Pons (tissue), 1 donor: ENCODE measurements around the gene AMOTL1.
A peak's percentile ranks its signal among the peaks of the same experiment; 100 is the strongest.
"Not testable (repeated sequence)": the region's sequence is repeated elsewhere in the genome, so short reads cannot be mapped to it uniquely, and the experiment has no call there.

Source experiments
- DNase-seq: peaks from one replicate; pipeline ENCODE4 v3.0.0-alpha.2; 2016; ENCODE audit warnings: low spot score

Gene AMOTL1

GRCh38 chr11:94883878-94884277 is 115.7 kb downstream of the AMOTL1 start:
- DNase-seq, result no peak

DNA sequence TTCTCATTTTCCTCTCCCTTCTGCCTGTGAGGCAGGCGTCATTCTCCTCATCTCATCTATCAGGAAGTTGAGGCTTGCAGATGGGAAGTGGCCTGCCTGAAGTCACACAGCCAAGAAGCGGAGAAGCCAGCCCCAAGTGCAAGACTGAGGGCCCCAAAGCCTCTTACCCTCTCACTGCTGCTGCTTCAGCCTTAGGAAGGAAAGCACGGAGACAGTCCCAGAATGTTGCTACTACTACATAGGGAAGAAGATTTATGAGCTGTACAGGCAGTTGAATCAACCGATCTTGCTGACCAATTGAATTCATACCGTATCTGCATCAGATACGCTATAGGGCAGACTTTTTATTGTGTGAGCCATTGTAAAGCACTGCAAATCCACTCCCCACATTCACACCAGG is 116.2 kb downstream of the AMOTL1 start:
- DNase-seq, result no peak

- DNase-seq, result no peak
Observed at GRCh38 chr11:94885133-94885532, 117.0 kb downstream of the AMOTL1 start.

DNA sequence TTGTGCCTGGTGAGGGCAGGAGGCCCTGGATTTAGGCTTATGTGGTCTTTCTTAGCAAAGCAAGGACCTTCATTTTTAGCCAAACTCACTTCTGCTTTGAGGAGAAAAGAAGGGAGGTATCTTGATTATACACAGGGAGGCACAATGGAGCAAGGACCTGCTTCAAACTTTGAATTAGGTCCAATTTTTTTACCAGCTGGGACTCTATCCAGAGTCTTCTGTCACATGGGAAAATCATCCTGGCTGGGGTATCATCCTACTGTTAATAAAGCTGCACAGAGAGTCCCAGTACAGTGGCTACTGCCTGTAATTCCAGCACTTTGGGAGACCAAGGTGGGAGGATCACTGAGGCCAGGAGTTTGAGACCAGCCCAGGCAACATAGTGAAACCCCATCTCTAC is 117.4 kb downstream of the AMOTL1 start:
- DNase-seq, result no peak

- DNase-seq, result no peak
Observed at GRCh38 chr11:94888204-94888603, 120.0 kb downstream of the AMOTL1 start.

DNA sequence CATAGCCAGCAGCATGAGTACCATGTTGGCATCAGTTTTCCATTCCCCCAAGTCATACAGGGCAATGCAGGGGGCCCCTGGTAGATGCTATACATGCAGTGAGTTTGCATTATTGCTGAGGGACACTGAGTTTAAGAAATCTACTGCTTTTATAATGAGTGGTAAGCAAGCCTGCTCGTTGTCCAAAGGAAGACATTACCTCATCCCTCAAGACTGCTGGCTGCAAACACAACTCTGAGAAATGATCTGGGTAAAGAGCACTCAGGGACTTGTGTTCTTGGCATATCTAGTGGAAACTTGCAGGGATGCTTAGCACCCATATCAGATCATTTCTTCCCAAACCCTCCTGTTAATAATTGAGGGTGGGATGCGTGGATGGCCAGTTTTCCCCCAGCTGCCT is 127.3 kb downstream of the AMOTL1 start:
- no peak for DNase-seq

DNA sequence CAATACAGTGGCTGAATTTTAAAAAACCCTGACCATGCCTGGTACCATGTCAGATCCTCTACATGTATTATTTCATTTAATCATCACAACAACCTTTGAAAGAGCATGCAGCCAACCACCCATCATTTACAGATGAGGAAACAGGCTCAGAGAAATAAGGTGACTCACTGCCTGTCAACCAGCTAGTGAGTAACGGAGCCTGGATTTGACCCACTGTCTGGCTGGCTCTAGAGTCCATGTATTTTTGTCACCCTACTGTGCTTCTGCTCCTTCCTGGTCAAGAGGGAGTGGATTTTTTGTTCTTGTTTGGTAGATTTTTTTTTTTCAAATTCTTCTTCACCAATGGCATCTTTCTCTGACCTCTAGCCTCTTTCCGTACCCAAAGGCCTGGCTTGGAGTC is 127.8 kb downstream of the AMOTL1 start:
- no peak for DNase-seq

DNA sequence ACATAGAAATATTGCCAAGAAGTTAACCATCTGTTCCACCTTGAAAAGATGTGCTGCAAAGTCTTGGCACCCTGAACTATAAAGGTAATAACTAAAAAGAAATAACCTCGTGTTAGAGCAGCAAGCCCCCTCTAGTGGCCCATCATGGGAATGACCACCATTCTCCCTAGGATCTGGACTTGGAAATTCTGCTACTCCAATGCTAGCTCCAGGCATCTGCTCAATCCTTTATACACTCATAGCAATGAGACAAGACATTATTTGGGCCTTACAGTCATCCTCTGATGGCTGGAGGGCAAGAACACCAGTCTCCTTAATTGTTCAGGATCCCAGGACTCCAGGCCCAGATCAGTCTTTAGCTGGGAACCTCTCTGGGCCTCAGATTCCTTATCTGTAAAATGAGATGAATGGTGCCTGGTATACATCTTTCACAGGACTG is 129.2 kb downstream of the AMOTL1 start:
- DNase-seq, result peak; percentile 61

DNA sequence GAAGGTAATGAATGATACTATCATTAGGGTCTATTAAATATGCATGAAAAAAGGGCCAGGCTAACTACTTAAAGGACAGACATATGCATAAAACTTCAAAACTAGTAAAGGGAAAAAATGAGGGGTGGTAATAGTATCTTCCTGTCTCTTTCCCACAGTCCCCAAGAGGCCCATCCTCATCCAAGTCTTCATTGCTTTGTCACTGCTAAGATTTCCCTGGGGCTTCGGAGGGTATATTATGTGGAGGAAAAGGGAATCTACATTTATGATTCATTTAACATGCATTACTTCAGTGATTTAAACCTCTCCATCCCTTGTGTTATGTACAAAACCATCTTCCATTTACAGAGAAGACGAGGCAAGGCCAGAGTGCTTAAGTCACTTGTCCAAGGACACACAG is 139.1 kb downstream of the AMOTL1 start:
- no peak for DNase-seq

GRCh38 chr11:94909371-94909820 is 141.2 kb downstream of the AMOTL1 start:
- DNase-seq, result no peak

- no peak for DNase-seq
Observed at GRCh38 chr11:94910270-94910669, 142.1 kb downstream of the AMOTL1 start.

- no peak for DNase-seq
Observed at GRCh38 chr11:94910779-94911178, 142.6 kb downstream of the AMOTL1 start.

GRCh38 chr11:94912806-94913205 is 144.7 kb downstream of the AMOTL1 start:
- no peak for DNase-seq

- DNase-seq, result not testable (repeated sequence)
Observed at GRCh38 chr11:94913718-94914394, 145.7 kb downstream of the AMOTL1 start.

DNA sequence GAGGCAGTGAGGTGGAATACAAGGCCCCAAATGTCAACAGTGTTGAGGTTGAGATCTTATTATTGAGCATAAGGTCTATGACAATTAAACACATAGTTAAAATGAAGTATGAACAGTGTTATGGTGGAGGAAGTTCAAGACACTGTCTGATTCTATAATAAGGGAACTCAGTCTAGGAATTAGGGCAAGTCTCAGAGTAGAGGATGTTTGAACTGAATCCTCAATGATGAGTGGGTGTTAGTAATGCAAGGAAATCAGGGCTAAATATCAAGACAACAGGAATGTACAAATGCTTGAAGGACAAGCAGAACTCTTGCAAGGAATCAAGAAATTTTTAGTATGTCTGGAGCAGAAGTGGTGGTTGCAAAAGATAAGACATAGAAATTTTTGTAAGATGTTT is 152.2 kb downstream of the AMOTL1 start:
- no peak for DNase-seq

DNA sequence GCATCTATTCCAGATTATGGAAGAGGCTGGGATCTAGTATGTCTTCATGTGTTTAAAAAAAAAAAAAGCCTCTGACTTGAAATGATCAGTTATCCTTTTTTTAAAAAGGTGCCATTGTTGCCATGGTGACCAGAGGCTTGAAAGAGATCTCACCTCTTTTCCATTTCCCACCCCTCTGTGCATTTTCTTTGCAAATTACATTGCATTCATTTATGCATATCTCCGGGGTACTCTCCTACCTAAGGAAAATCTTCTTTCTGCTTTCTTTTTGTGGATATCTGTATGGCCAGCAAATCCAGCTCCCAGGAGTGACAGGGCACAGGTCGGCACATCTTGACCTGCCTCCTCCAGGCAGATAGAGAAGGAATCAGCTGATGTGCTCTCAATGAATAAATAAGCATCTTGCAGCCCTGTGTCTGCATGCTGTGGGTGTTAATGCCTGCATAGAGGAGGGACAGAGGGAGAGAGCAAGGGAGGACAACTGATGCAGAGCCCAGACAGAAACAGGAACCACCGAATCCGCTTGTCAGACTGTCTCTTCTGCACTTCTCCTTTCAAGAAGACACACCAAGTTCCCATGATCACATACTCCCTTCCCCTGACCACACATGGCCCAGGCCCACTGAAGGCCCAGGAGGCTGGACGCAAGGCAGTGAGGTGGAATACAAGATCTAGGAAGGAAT is 154.3 kb downstream of the AMOTL1 start:
- peak; percentile 79 for DNase-seq

- no peak for DNase-seq
Observed at GRCh38 chr11:94923004-94923334, 154.8 kb downstream of the AMOTL1 start.

- no peak for DNase-seq
Observed at GRCh38 chr11:94924171-94924572, 156.0 kb downstream of the AMOTL1 start.

- DNase-seq, result no peak
Observed at GRCh38 chr11:94924612-94925011, 156.5 kb downstream of the AMOTL1 start.

- no peak for DNase-seq
Observed at GRCh38 chr11:94925422-94926270, 157.5 kb downstream of the AMOTL1 start.

GRCh38 chr11:94926271-94926625 is 158.1 kb downstream of the AMOTL1 start:
- DNase-seq, result no peak
